ENCODE results near the gene RSPRY1. TPM values are rescaled to one million over a fixed set of nuclear protein-coding genes. Genes with fewer than 3 reads are reported as not detected.
"Not testable (repeated sequence)": the region's sequence is repeated elsewhere in the genome, so short reads cannot be mapped to it uniquely, and the experiment has no call there.

The RSPRY1 gene
- total RNA-seq, 1 experiment from 2014 or later, result 57.7 TPM

- TF ChIP-seq CTCF (IDR thresholded peaks at IDR 0.05; ENCODE audit: insufficient read depth in 1 of 2, low read depth in 1 of 2, low read length in 1 of 2, severe bottlenecking in 1 of 2, unreplicated experiment in 1 of 2), result no peak
- no TSS peak for BruUV-seq (replicated peaks)
Observed at GRCh38 chr16:57196286-57196685, 10.2 kb downstream of the RSPRY1 start.

GRCh38 chr16:57196753-57197152 is 10.6 kb downstream of the RSPRY1 start:
- Histone ChIP-seq H3K4me1 (peaks cover 37% of the 10 kb centered on the region), H3K27me3 (replicated peaks; ENCODE audit: control insufficient read depth, insufficient read depth, low read length) (no peaks in the 10 kb centered on the region), H3K4me3 (ENCODE audit: low read depth, low read length) (no peak overlapping the region), H3K9me3 (no peaks in the 10 kb centered on the region), H3K36me3 (ENCODE audit: control insufficient read depth, insufficient read depth, low read length) (no peaks in the 10 kb centered on the region; the same call in 1 of the 2 replicates)
- TF ChIP-seq CTCF (IDR thresholded peaks at IDR 0.05; ENCODE audit: insufficient read depth in 1 of 2, low read depth in 1 of 2, low read length in 1 of 2, severe bottlenecking in 1 of 2, unreplicated experiment in 1 of 2), result no peak
- H3K27me3 Mint-ChIP-seq (ENCODE audit: insufficient read depth, unreplicated experiment), result no peaks in the 10 kb centered on the region
- no peaks in the 10 kb centered on the region for H3K9me3 Mint-ChIP-seq (ENCODE audit: unreplicated experiment)
- intact Hi-C loops (cut with micrococcal nuclease; ENCODE audit: unreplicated experiment), result no loop called here
- H3K4me3 Mint-ChIP-seq (ENCODE audit: unreplicated experiment), result no peak overlapping the region
- H3K27ac Mint-ChIP-seq (ENCODE audit: unreplicated experiment), result no peak overlapping the region
- DNase-seq, result no peak
- POLR2A ChIA-PET, result interaction anchor here (0.6 kb wide), 1 partner anchor 11 kb away, joined by 4 read pairs; the partner anchor contains the start of genes PSME3IP1 and RSPRY1
- CTCF ChIA-PET, result no interaction called here
- H3K36me3 Mint-ChIP-seq (ENCODE audit: insufficient read depth, unreplicated experiment), result peaks cover 9% of the 10 kb centered on the region
- peaks cover 39% of the 10 kb centered on the region for H3K4me1 Mint-ChIP-seq (ENCODE audit: low read depth, unreplicated experiment)
- no TSS peak for BruUV-seq (replicated peaks)

More at GRCh38 chr16:57196286-57196685, 10.2 kb downstream of the RSPRY1 start:
- Histone ChIP-seq H3K4me1 (peaks cover 40% of the 10 kb centered on the region), H3K36me3 (ENCODE audit: control insufficient read depth, insufficient read depth, low read length) (no peaks in the 10 kb centered on the region; the same call in 1 of the 2 replicates), H3K9me3 (no peaks in the 10 kb centered on the region), H3K4me3 (ENCODE audit: low read depth, low read length) (no peak overlapping the region), H3K27me3 (replicated peaks; ENCODE audit: control insufficient read depth, insufficient read depth, low read length) (no peaks in the 10 kb centered on the region)
- Mint-ChIP-seq H3K4me1 (ENCODE audit: low read depth, unreplicated experiment) (peaks cover 44% of the 10 kb centered on the region), H3K27me3 (ENCODE audit: insufficient read depth, unreplicated experiment) (no peaks in the 10 kb centered on the region), H3K9me3 (ENCODE audit: unreplicated experiment) (no peaks in the 10 kb centered on the region), H3K4me3 (ENCODE audit: unreplicated experiment) (no peak overlapping the region), H3K27ac (ENCODE audit: unreplicated experiment) (no peak overlapping the region), H3K36me3 (ENCODE audit: insufficient read depth, unreplicated experiment) (peaks cover 9% of the 10 kb centered on the region)
- POLR2A ChIA-PET, result interaction anchor here (0.6 kb wide), 1 partner anchor 11 kb away, joined by 4 read pairs; the partner anchor contains the start of genes PSME3IP1 and RSPRY1
- intact Hi-C loops (cut with micrococcal nuclease; ENCODE audit: unreplicated experiment), result no loop called here
- CTCF ChIA-PET, result no interaction called here
- DNase-seq, result no peak

- DNase-seq; H3K27me3 Mint-ChIP-seq (ENCODE audit: insufficient read depth, unreplicated experiment); H3K27me3 ChIP-seq (replicated peaks; ENCODE audit: control insufficient read depth, insufficient read depth, low read length); H3K4me3 ChIP-seq (ENCODE audit: low read depth, low read length); H3K9me3 ChIP-seq; H3K4me3 Mint-ChIP-seq (ENCODE audit: unreplicated experiment); H3K27ac Mint-ChIP-seq (ENCODE audit: unreplicated experiment); BruUV-seq (replicated peaks); H3K4me1 ChIP-seq; H3K36me3 ChIP-seq (ENCODE audit: control insufficient read depth, insufficient read depth, low read length); POLR2A ChIA-PET; CTCF ChIA-PET; H3K9me3 Mint-ChIP-seq (ENCODE audit: unreplicated experiment); intact Hi-C loops (cut with micrococcal nuclease; ENCODE audit: unreplicated experiment): not testable (repeated sequence)
- Mint-ChIP-seq H3K4me1 (ENCODE audit: low read depth, unreplicated experiment) (peaks cover 12% of the 10 kb centered on the region), H3K36me3 (ENCODE audit: insufficient read depth, unreplicated experiment) (peaks cover 18% of the 10 kb centered on the region)
Observed at GRCh38 chr16:57200321-57200720, 14.2 kb downstream of the RSPRY1 start.

GRCh38 chr16:57200926-57201325 is 14.8 kb downstream of the RSPRY1 start:
- H3K27ac Mint-ChIP-seq (ENCODE audit: unreplicated experiment); H3K27me3 Mint-ChIP-seq (ENCODE audit: insufficient read depth, unreplicated experiment); POLR2A ChIA-PET; H3K4me3 ChIP-seq (ENCODE audit: low read depth, low read length); H3K4me1 ChIP-seq; H3K9me3 ChIP-seq; H3K4me3 Mint-ChIP-seq (ENCODE audit: unreplicated experiment); H3K36me3 ChIP-seq (ENCODE audit: control insufficient read depth, insufficient read depth, low read length); CTCF ChIA-PET; BruUV-seq (replicated peaks); H3K27me3 ChIP-seq (replicated peaks; ENCODE audit: control insufficient read depth, insufficient read depth, low read length); H3K9me3 Mint-ChIP-seq (ENCODE audit: unreplicated experiment); intact Hi-C loops (cut with micrococcal nuclease; ENCODE audit: unreplicated experiment); DNase-seq: not testable (repeated sequence)
- peaks cover 24% of the 10 kb centered on the region for H3K36me3 Mint-ChIP-seq (ENCODE audit: insufficient read depth, unreplicated experiment)
- peaks cover 10% of the 10 kb centered on the region for H3K4me1 Mint-ChIP-seq (ENCODE audit: low read depth, unreplicated experiment)

Data from Caco-2 (cell line).